SK-N-SH treated with all-trans-retinoic acid at 6 μM for 48 hours (cell line): ENCODE measurements around the gene SERPINH1.

Experiments used
- ARNTL ChIP-seq: fragments of 450-650 bp; formaldehyde crosslinking; IDR thresholded peaks from 2 replicates; pipeline ENCODE4 v1.5.0; 2020; ENCODE audit warnings: low read depth, mild to moderate bottlenecking, moderate library complexity, borderline replicate concordance
- BACH2 ChIP-seq: fragments of 250-450 bp; sonication (Bioruptor Pico); IDR thresholded peaks from 2 replicates; pipeline ENCODE4 v1.9.0; 2021; ENCODE audit warnings: mild to moderate bottlenecking, borderline replicate concordance
- GLIS3 ChIP-seq: fragments of 250-450 bp; sonication (Bioruptor Pico); IDR thresholded peaks from 2 replicates; pipeline ENCODE4 v1.5.0; 2020; ENCODE audit warnings: mild to moderate bottlenecking, moderate library complexity
- ISL1 ChIP-seq: fragments of 250-450 bp; sonication (Bioruptor Pico); IDR thresholded peaks from 2 replicates; pipeline ENCODE4 v2.1.2; 2022; ENCODE audit warnings: mild to moderate bottlenecking, moderate library complexity
- RARB ChIP-seq: fragments of 250-450 bp; sonication (Bioruptor Pico); IDR thresholded peaks from 2 replicates; pipeline ENCODE4 v1.8.0; 2021; ENCODE audit warnings: mild to moderate bottlenecking, moderate library complexity
- TCF4 ChIP-seq: fragments of 250-450 bp; sonication (Bioruptor Pico); IDR thresholded peaks from 2 replicates; pipeline ENCODE4 v1.8.0; 2021; ENCODE audit warnings: mild to moderate bottlenecking, moderate library complexity, borderline replicate concordance
- TOX ChIP-seq: fragments of 250-450 bp; sonication (Bioruptor Pico); IDR thresholded peaks from 2 replicates; pipeline ENCODE4 v1.8.0; 2021; ENCODE audit warnings: mild to moderate bottlenecking, moderate library complexity, borderline replicate concordance
- TF ChIP-seq, protein P1 (sequence below): fragments of 250-450 bp; sonication (Bioruptor Pico); IDR thresholded peaks from 2 replicates; pipeline ENCODE4 v1.8.0; 2020; ENCODE audit warnings: mild to moderate bottlenecking, moderate library complexity, borderline replicate concordance
- TF ChIP-seq, protein P2 (sequence below): fragments of 250-450 bp; sonication (Bioruptor Pico); IDR thresholded peaks from 2 replicates; pipeline ENCODE4 v1.5.1; 2020; ENCODE audit warnings: low read depth, mild to moderate bottlenecking, moderate library complexity
- TF ChIP-seq, protein P3 (sequence below): fragments of 250-450 bp; sonication (Bioruptor Pico); IDR thresholded peaks from 2 replicates; pipeline ENCODE4 v1.8.0; 2021; ENCODE audit warnings: low read depth, mild to moderate bottlenecking, moderate library complexity, borderline replicate concordance

DNA sequence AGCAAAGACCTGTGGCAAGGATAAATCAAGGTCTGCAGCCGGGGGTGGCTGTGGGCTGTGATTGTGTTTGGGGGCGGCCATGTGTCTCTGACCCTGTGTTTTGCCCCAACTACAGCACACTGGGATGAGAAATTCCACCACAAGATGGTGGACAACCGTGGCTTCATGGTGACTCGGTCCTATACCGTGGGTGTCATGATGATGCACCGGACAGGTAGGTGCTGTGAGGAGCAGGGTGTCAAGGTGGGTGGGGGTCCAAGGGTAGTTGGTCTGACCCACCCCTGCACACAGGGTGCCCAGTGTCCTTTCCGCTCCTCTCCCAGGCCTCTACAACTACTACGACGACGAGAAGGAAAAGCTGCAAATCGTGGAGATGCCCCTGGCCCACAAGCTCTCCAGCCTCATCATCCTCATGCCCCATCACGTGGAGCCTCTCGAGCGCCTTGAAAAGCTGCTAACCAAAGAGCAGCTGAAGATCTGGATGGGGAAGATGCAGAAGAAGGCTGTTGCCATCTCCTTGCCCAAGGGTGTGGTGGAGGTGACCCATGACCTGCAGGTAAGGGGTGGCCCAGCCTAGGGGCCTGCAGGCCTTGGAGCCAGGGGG lies 6.7 kb downstream of the SERPINH1 start:
- TF ChIP-seq ARNTL (no peak), ISL1 (no peak), TCF4 (CRISPR knock-in tag) (no peak), GLIS3 (CRISPR knock-in tag) (no peak), BACH2 (no peak), RARB (no peak), TOX (CRISPR knock-in tag) (no peak)
- TF ChIP-seq, protein P1, sequence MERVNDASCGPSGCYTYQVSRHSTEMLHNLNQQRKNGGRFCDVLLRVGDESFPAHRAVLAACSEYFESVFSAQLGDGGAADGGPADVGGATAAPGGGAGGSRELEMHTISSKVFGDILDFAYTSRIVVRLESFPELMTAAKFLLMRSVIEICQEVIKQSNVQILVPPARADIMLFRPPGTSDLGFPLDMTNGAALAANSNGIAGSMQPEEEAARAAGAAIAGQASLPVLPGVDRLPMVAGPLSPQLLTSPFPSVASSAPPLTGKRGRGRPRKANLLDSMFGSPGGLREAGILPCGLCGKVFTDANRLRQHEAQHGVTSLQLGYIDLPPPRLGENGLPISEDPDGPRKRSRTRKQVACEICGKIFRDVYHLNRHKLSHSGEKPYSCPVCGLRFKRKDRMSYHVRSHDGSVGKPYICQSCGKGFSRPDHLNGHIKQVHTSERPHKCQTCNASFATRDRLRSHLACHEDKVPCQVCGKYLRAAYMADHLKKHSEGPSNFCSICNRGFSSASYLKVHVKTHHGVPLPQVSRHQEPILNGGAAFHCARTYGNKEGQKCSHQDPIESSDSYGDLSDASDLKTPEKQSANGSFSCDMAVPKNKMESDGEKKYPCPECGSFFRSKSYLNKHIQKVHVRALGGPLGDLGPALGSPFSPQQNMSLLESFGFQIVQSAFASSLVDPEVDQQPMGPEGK: no peak
- TF ChIP-seq, protein P2, sequence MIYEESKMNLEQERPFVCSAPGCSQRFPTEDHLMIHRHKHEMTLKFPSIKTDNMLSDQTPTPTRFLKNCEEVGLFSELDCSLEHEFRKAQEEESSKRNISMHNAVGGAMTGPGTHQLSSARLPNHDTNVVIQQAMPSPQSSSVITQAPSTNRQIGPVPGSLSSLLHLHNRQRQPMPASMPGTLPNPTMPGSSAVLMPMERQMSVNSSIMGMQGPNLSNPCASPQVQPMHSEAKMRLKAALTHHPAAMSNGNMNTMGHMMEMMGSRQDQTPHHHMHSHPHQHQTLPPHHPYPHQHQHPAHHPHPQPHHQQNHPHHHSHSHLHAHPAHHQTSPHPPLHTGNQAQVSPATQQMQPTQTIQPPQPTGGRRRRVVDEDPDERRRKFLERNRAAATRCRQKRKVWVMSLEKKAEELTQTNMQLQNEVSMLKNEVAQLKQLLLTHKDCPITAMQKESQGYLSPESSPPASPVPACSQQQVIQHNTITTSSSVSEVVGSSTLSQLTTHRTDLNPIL (CRISPR knock-in tag): no peak
- TF ChIP-seq, protein P3, sequence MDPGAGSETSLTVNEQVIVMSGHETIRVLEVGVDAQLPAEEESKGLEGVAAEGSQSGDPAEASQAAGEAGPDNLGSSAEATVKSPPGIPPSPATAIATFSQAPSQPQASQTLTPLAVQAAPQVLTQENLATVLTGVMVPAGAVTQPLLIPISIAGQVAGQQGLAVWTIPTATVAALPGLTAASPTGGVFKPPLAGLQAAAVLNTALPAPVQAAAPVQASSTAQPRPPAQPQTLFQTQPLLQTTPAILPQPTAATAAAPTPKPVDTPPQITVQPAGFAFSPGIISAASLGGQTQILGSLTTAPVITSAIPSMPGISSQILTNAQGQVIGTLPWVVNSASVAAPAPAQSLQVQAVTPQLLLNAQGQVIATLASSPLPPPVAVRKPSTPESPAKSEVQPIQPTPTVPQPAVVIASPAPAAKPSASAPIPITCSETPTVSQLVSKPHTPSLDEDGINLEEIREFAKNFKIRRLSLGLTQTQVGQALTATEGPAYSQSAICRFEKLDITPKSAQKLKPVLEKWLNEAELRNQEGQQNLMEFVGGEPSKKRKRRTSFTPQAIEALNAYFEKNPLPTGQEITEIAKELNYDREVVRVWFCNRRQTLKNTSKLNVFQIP (CRISPR knock-in tag): no peak
